Adrenal gland (tissue), 5 donors: ENCODE measurements around the gene CAMSAP1.

Experiments used
- POLR2A ChIP-seq, 2 donors: fragments of 450-650 bp; IDR thresholded peaks; one replicate each; pipeline ENCODE4 v1.6.1; 2017; ENCODE audit warnings: antibody characterized with exemption in 2 of 2, mild to moderate bottlenecking in 2 of 2, moderate library complexity in 1 of 2
- TF ChIP-seq, protein P1 (sequence below), 6 experiments: fragments of 450-650 bp in 4 of 6; fragments of 200-600 bp in 2 of 6; sonication (generic) in 1 of 6; IDR thresholded peaks; 1 replicate in 5 of 6; 2 replicates in 1 of 6; pipeline versions ENCODE4 v1.5.1 to v1.8.0; 2016 to 2021; ENCODE audit warnings: antibody characterized with exemption in 6 of 6, mild to moderate bottlenecking in 2 of 6, moderate library complexity in 1 of 6
- donor health status: DM: no; HTN: no; CAD: no.

GRCh38 chr9:135780626-135781025 is 126.7 kb downstream of the CAMSAP1 start:
- TF ChIP-seq, protein P1, sequence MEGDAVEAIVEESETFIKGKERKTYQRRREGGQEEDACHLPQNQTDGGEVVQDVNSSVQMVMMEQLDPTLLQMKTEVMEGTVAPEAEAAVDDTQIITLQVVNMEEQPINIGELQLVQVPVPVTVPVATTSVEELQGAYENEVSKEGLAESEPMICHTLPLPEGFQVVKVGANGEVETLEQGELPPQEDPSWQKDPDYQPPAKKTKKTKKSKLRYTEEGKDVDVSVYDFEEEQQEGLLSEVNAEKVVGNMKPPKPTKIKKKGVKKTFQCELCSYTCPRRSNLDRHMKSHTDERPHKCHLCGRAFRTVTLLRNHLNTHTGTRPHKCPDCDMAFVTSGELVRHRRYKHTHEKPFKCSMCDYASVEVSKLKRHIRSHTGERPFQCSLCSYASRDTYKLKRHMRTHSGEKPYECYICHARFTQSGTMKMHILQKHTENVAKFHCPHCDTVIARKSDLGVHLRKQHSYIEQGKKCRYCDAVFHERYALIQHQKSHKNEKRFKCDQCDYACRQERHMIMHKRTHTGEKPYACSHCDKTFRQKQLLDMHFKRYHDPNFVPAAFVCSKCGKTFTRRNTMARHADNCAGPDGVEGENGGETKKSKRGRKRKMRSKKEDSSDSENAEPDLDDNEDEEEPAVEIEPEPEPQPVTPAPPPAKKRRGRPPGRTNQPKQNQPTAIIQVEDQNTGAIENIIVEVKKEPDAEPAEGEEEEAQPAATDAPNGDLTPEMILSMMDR (IDR thresholded peaks at IDR 0.05): no peak
- no peak for TF ChIP-seq POLR2A (IDR thresholded peaks at IDR 0.05)
